Measurements from ENCODE around the gene ZFTA.

DNA sequence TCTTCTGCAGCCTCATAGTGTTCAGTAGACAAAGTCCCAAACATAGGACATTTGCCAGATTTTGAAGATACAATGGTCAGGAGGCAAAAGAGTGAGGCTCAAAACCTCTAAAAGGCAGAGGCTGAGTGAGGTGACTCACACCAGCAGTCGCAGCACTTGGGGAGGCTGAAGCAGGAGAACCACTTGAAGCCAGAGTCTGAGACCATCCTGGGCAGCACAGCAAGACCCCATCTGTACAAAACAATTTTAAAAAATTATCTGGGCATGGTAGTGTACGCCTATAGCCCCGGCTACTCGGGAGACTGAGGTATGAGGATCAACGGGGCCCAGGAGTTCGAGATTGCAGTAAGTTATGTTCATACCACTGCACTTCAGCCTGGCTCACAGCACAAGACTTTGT is 14.2 kb upstream of the ZFTA start:
- TF ChIP-seq, protein P1, sequence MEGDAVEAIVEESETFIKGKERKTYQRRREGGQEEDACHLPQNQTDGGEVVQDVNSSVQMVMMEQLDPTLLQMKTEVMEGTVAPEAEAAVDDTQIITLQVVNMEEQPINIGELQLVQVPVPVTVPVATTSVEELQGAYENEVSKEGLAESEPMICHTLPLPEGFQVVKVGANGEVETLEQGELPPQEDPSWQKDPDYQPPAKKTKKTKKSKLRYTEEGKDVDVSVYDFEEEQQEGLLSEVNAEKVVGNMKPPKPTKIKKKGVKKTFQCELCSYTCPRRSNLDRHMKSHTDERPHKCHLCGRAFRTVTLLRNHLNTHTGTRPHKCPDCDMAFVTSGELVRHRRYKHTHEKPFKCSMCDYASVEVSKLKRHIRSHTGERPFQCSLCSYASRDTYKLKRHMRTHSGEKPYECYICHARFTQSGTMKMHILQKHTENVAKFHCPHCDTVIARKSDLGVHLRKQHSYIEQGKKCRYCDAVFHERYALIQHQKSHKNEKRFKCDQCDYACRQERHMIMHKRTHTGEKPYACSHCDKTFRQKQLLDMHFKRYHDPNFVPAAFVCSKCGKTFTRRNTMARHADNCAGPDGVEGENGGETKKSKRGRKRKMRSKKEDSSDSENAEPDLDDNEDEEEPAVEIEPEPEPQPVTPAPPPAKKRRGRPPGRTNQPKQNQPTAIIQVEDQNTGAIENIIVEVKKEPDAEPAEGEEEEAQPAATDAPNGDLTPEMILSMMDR (IDR thresholded peaks at IDR 0.05 in 4 of 5, conservative IDR thresholded peaks at IDR 0.05 in 1 of 5), result no peak
- TF ChIP-seq POLR2A (IDR thresholded peaks at IDR 0.05), result no peak
